ENCODE data around the gene SELENOO.
A peak's percentile ranks its signal among the peaks of the same experiment; 100 is the strongest.

Gene SELENOO

DNA sequence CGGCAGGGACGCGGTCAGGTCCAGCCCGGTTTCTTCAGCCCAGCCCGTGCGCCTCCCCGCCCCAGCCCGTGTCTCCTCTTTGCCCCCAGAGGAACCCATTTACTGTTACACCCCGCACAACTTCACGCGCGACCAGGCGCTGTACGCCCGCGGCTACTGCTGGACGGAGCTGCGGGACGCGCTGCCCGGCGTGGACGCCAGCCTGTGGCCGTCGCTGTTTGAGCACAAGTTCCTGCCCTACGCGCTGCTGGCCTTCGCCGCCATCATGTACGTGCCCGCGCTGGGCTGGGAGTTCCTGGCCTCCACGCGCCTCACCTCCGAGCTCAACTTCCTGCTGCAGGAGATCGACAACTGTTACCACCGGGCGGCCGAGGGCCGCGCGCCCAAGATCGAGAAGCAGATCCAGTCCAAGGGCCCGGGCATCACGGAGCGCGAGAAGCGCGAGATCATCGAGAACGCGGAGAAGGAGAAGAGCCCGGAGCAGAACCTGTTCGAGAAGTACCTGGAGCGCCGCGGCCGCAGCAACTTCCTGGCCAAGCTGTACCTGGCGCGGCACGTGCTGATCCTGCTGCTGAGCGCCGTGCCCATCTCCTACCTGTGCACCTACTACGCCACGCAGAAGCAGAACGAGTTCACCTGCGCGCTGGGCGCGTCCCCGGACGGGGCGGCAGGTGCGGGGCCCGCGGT is 23.8 kb upstream of the SELENOO start:
- Histone ChIP-seq H3K27me3 (peaks cover 0 to 86% of the 10 kb centered on the region in 2 donors), H3K27ac (no peak overlapping the region), H3K4me3 (no peak overlapping the region), H3K36me3 (no peaks in the 10 kb centered on the region), H3K4me1 (peaks cover 0 to 4% (median 0%) of the 10 kb centered on the region in 4 donors), H3K9me3 (no peaks in the 10 kb centered on the region)
- no peak for TF ChIP-seq CTCF (IDR thresholded peaks at IDR 0.05)
- intact Hi-C loops (cut with DNase I; ENCODE audit: low total_unique reads), result no loop called here
- DNase-seq, result no peak

DNA sequence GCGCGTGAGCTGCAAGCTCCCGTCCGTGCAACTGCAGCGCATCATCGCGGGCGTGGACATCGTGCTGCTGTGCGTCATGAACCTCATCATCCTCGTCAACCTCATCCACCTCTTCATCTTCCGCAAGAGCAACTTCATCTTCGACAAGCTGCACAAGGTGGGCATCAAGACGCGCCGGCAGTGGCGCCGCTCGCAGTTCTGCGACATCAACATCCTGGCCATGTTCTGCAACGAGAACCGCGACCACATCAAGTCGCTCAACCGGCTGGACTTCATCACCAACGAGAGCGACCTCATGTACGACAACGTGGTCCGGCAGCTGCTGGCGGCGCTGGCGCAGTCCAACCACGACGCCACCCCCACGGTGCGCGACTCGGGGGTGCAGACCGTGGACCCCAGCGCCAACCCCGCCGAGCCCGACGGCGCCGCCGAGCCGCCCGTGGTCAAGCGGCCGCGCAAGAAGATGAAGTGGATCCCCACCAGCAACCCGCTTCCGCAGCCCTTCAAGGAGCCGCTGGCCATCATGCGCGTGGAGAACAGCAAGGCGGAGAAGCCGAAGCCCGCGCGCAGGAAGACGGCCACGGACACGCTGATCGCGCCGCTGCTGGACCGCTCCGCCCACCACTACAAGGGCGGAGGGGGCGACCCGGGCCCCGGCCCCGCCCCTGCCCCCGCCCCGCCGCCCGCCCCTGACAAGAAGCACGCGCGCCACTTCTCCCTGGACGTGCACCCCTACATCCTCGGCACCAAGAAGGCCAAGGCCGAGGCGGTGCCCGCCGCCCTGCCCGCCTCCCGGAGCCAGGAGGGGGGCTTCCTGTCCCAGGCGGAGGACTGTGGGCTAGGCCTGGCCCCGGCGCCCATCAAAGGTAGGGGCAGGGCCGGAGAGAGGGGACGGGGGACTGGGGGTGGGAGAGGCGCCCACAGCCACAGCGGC is 23.0 kb upstream of the SELENOO start:
- no peak overlapping the region for H3K27ac ChIP-seq
- no peak overlapping the region for H3K4me3 ChIP-seq
- H3K27me3 ChIP-seq, result peaks cover 0 to 80% of the 10 kb centered on the region in 2 donors
- no peaks in the 10 kb centered on the region for H3K9me3 ChIP-seq
- no peak for DNase-seq
- H3K36me3 ChIP-seq, result no peaks in the 10 kb centered on the region
- intact Hi-C loops (cut with DNase I; ENCODE audit: low total_unique reads), result no loop called here
- peaks cover 0 to 12% (median 0%) of the 10 kb centered on the region in 4 donors for H3K4me1 ChIP-seq
- TF ChIP-seq CTCF (IDR thresholded peaks at IDR 0.05), result no peak

DNA sequence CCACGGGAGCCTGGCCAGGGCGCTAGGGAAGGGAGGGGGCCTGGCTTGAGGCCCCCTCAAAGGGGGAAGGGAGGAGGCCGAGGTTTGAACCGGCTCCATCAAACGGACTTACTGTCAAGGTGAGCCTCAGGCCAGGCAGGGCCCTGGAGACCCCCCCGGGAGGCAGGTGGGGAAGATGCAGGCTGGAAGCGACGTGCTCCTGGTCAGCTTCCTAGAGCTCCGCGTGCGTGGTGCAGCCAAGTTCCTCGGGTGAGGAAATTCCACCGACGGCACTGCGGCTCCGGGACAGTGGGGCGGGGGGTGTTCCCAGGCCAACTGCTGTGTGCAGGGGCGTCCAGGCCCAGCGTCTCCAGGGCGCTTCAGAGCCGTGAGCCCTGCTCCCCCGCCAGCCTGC is 22.3 kb upstream of the SELENOO start:
- Histone ChIP-seq H3K27ac (no peak overlapping the region), H3K27me3 (peaks cover 0 to 74% of the 10 kb centered on the region in 2 donors), H3K36me3 (no peaks in the 10 kb centered on the region), H3K4me3 (no peak overlapping the region), H3K9me3 (no peaks in the 10 kb centered on the region), H3K4me1 (peaks cover 0 to 19% (median 0%) of the 10 kb centered on the region in 4 donors)
- TF ChIP-seq CTCF (IDR thresholded peaks at IDR 0.05), result no peak
- peak in 1 of 2 donors; percentile 64 for DNase-seq
- intact Hi-C loops (cut with DNase I; ENCODE audit: low total_unique reads), result no loop called here

- Histone ChIP-seq H3K4me3 (no peak overlapping the region), H3K27ac (no peak overlapping the region), H3K27me3 (peaks cover 0 to 67% of the 10 kb centered on the region in 2 donors), H3K36me3 (no peaks in the 10 kb centered on the region), H3K9me3 (no peaks in the 10 kb centered on the region), H3K4me1 (peaks cover 0 to 26% (median 2%) of the 10 kb centered on the region in 4 donors)
- TF ChIP-seq CTCF (IDR thresholded peaks at IDR 0.05), result no peak
- peak in 1 of 2 donors; percentile 63 for DNase-seq
- intact Hi-C loops (cut with DNase I; ENCODE audit: low total_unique reads), result no loop called here
Observed at GRCh38 chr22:50178871-50179869, 21.6 kb upstream of the SELENOO start.
